ENCODE results near the gene BLOC1S1.
A peak's percentile ranks its signal among the peaks of the same experiment; 100 is the strongest.

Gene BLOC1S1

DNA sequence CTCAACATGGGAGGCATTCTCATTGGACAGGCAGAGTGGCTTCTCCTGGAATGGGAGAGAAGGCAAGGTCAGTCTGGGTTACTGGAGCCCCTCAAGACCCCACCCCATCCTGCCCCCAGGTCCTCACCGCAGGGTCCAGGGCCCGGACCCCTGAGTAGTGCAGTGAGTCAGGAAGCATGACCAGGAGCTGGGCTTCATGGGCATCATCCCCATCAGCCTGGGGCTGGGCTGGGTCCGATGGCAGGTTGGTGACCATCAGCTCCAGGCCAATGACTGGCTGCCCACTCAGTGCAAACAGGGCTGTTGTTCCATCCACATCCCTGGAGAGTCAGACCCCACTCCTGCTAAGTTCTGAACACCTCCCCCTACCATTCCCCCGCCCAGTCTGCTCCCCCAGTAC, 21.2 kb upstream of the BLOC1S1 start:
- DNase-seq = no peak

- DNase-seq = no peak
Measured at GRCh38 chr12:55695349-55695748, 20.5 kb upstream of the BLOC1S1 start.

- no peak for DNase-seq
Measured at GRCh38 chr12:55696141-55696540, 19.7 kb upstream of the BLOC1S1 start.

DNA sequence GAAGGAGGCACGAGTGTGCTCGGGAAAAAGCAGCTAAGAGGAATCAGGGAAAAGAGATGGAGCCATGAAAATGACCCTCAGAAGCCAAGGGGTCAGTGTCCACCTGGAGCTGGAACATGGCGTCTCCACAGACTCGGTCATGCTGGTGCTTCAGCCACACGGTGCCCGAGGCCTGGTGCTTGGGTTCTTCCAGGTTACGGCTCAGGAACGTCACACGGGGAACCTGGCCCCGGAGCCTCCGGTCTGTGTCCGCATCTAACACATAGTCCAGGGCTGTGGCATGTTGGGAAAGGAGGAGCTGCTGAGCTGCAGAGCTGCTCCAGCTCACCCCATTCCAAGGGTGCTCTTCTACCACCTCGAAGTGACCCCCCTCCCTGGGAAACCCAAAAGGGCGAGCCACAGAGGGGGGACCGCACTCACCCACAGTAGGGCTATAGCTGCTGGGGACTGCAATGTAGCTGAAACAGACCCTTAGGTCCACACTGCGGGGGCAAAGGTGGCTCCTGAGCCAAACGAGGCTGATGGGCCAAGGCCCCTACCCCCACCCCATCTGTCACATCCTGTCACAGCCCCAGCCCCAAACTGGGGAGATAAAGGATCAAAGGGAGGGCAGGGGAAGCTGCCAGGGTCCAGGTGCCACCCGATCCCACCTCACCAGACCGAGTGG, 18.9 kb upstream of the BLOC1S1 start:
- no peak for DNase-seq

GRCh38 chr12:55697686-55698085, 18.2 kb upstream of the BLOC1S1 start:
- DNase-seq = no peak

GRCh38 chr12:55698241-55698955, 17.4 kb upstream of the BLOC1S1 start:
- no peak for DNase-seq

GRCh38 chr12:55698965-55699364, 16.9 kb upstream of the BLOC1S1 start:
- no peak for DNase-seq

GRCh38 chr12:55699471-55700055, 16.3 kb upstream of the BLOC1S1 start:
- no peak for DNase-seq

DNA sequence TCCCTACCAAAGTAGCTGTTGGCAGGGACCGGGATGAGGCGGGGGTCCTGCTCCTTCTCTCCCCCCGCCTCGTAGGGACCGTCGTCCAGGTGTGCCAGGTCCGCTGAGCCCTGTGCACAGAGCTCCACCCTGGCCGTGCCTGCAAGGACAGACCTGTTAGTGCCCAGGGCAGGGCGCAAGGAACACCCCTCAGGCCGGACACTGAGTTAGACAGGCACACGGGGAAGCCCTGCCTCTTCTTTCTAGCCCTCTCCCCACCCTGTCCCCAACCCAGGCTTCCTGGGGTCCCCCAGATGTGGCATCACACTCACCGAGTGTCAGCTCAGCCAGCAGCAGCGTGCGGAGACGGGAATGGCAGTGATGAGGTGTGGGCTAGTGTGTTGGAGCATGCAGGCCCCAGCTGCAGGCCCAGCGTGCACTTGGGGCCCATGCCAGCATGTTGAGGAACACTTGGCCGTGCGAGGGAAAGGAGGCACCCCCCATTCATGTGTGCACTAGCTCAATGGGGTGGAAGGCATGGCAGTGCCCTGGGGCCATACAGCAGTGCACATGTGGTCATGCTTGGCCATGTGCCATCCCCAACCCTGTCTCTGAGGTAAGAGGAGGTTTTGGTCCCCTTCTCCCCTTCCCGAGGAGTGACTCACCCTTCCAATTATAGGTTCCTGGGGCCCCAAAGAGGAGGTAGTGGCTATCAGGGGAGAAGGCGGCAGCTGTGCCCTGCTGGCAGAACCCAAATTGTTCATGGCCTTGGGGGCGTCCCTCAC, 15.4 kb upstream of the BLOC1S1 start:
- DNase-seq = no peak

DNA sequence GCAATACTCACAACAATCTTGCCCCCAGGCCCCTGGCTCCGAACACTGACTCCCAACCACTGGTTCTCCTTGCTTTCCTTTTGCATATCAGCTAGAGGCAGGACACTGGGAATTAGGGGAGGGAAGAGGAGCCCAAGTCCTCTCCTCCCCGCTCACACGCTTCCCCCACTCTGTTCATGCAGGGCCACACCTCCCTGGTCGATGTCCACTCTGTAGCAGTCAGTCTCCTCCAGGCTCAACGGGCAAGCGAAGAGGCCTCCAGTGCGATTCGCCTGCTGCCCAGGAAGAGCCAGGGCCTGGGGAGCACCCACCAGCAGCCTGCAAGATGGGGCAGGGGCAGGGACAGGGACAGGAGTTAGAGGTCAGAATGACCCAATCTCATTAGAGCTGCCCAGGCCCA, 13.0 kb upstream of the BLOC1S1 start:
- no peak for DNase-seq

GRCh38 chr12:55703288-55703687, 12.6 kb upstream of the BLOC1S1 start:
- no peak for DNase-seq

GRCh38 chr12:55703901-55704761, 11.7 kb upstream of the BLOC1S1 start:
- no peak for DNase-seq

DNA sequence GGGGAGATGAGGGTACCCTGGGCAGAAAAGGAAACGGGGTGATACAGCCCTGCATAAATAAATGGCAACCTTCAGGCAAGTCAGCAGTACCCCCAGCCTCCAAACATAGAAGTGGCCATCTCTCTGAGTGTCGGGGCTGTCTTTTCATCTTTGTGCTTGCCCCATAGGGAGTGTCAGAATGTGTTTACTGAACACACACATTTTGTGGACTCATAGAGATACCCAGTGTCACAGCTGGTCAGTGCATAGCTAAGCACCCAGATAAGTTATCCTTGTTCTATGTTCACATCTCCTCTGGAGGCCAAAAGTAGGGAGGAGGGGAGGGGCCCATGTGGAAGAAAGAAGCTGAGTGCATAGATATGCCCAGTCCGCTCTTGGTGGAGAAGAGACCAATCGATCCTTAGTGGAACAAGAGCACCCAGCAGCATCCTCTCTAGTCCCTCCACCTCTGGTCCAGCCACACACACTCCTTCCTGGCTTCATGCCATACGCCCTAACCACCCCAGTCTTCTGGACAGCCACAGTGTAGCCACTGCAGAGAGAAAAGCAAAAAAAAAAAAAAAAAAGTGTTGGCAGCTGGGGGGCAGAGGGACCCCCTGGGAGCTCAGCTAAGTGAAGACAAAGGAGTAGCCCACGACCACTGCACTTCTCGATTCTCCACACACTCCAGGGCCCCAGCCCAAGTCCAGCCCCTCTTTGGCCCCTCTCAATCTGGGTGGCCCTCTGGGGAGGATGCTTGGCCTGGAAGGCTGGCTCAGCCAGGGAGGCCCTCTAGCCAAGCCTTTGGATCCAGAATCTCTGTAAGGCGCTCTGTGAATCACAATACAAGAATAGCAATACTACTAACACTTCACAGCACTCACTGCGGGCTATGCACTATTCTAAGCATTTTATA, 10.8 kb upstream of the BLOC1S1 start:
- no peak for DNase-seq

GRCh38 chr12:55705782-55706402, 10.0 kb upstream of the BLOC1S1 start:
- DNase-seq = no peak

GRCh38 chr12:55706568-55707218, 9.2 kb upstream of the BLOC1S1 start:
- no peak for DNase-seq

GRCh38 chr12:55707219-55707671, 8.6 kb upstream of the BLOC1S1 start:
- DNase-seq = no peak

DNA sequence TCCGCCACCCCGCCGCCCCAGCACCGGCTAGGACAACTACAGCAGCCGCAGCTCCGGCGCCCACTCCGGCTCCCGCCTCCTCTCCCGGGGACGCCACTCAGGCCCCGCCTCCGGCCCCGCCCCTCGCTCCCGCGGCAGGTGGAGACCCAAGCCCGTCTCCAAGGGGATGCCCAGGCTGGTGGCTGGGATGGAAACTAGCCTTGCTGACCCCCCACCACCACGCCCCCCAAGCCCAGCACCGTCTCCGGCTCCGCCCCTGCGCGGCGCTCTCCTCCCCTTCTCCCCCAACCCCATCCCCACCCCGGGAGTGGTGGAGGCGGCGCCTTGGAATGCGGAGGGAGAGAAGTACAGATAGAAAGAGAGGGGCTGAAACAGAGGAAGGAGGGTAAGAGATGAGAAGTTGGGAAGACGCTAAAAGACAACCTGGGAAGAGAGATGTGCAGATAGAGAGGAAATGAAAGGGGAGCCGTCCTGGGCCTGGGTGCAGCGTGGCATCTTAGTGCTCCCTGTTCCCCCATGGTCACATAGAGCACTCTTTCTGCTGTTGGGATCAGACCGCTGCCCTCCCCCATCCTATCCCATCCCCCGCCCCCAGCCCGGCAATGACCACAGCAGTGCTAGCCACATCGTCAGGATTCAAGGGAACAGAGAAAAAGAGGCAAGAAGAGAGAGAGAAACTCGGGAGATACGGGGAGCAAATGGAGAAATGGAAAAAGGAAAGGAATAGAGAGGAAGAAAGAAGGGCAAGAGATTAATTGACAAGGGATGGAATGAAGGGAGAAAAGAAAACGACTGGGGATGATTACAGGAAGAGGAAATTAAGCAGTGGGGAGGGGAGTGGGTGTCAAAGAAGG, 7.8 kb upstream of the BLOC1S1 start, which contains the start of gene ITGA7:
Gene ITGA7 (minus strand): TSS at position 64 of the 854 bp plus-strand sequence. CDS start 222 bp downstream, outside the sequence.
- DNase-seq = no peak

GRCh38 chr12:55708695-55709233, 7.1 kb upstream of the BLOC1S1 start:
- peak; percentile 19 to 26 for DNase-seq
